Brain microvascular endothelial cell (primary cell): ENCODE data around the gene RRAS.

Experiments used
- DNase-seq: peaks from one replicate; pipeline ENCODE4 v3.0.0-alpha.2; 2020
- H3K27ac ChIP-seq: fragments of 250-450 bp; sonication (Bioruptor Pico); 2 replicates; pipeline ENCODE4 v1.5.1; 2020; ENCODE audit warnings: mild to moderate bottlenecking, moderate library complexity
- H3K27me3 ChIP-seq: fragments of 250-450 bp; sonication (Bioruptor Pico); replicated peaks from 2 replicates; pipeline ENCODE4 v1.5.1; 2020; ENCODE audit warnings: mild to moderate bottlenecking
- H3K36me3 ChIP-seq: fragments of 250-450 bp; sonication (Bioruptor Pico); replicated peaks from 2 replicates; pipeline ENCODE4 v1.5.1; 2020; ENCODE audit warnings: mild to moderate bottlenecking
- H3K4me3 ChIP-seq: 2 replicates; pipeline ENCODE4 v1.5.1; 2011; ENCODE audit warnings: low read depth, mild to moderate bottlenecking, control low read depth, low read length, moderate library complexity
- in situ Hi-C: cut with HindIII; loops from 2 replicates; pipeline ENCODE4 v1.10.0; 2017; ENCODE audit warnings: low sequenced_read_pairs, low pct_ligation_motif_present
- TF ChIP-seq, protein P1 (sequence below): IDR thresholded peaks from 2 replicates; pipeline ENCODE4 v1.5.1; 2011; ENCODE audit warnings: low read depth, mild to moderate bottlenecking, moderate library complexity, low read length, control low read depth, inconsistent platforms; ENCODE audit errors: missing control alignments

The RRAS gene

DNA sequence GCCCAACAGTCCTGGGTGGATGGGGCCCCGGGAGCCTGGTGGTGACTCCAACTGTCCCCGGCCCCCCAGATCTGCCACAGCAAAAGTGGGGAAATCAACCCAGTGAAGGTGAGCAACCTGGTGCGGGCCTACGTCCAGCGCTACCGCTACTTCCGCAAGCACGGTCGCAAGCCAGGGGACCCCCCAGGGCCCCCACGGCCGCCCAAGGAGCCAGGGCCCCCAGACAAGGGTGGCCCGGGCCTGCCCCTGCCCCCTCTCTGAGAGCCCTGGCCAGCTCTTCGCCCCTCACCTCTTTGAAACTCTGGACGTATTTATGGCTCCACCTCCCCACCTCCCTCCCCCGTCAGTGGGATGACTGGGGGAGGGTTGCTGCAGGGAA is 18.2 kb upstream of the RRAS start:
- in situ Hi-C loops: no loop called here
- Histone ChIP-seq H3K27ac (no peak overlapping the region), H3K27me3 (no peaks in the 10 kb centered on the region), H3K4me3 (no peak overlapping the region), H3K36me3 (peaks cover 90% of the 10 kb centered on the region)
- no peak for DNase-seq
- TF ChIP-seq, protein P1, sequence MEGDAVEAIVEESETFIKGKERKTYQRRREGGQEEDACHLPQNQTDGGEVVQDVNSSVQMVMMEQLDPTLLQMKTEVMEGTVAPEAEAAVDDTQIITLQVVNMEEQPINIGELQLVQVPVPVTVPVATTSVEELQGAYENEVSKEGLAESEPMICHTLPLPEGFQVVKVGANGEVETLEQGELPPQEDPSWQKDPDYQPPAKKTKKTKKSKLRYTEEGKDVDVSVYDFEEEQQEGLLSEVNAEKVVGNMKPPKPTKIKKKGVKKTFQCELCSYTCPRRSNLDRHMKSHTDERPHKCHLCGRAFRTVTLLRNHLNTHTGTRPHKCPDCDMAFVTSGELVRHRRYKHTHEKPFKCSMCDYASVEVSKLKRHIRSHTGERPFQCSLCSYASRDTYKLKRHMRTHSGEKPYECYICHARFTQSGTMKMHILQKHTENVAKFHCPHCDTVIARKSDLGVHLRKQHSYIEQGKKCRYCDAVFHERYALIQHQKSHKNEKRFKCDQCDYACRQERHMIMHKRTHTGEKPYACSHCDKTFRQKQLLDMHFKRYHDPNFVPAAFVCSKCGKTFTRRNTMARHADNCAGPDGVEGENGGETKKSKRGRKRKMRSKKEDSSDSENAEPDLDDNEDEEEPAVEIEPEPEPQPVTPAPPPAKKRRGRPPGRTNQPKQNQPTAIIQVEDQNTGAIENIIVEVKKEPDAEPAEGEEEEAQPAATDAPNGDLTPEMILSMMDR: no peak

DNA sequence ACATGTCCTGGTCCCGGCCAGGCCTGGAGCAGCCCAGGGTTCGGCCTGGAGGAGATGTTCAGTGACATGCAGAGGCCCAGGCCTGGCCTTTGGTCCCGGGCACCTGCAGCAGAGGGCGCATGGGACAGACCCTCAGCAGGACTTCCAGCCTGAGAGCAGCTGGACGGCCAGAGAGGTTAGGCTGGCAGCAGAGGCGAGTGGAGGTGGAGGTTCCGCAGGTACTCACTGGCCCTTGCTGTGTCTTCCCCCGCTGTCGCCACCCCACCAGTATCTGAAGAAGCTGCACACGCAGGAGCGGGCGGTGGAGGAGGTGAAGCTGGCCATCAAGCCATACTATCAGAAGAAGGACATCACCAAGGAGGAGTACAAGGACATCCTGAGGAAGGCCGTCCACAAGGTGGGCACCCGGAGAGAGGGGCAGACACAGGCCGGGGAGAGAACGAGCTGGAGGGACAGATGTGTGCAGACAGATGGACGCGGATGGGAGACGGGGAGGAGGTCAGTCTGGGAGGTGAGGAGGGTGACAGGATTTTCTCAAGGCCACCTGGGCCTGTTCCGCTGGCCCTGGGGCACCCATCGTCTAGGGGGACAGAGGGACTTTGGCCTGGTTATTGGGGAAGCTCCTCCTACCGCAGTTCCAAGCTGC is 17.7 kb upstream of the RRAS start:
- TF ChIP-seq, protein P1: no peak
- H3K4me3 ChIP-seq: no peak overlapping the region
- H3K27me3 ChIP-seq: no peaks in the 10 kb centered on the region
- H3K27ac ChIP-seq: no peak overlapping the region
- peaks cover 89% of the 10 kb centered on the region for H3K36me3 ChIP-seq
- no peak for DNase-seq
- in situ Hi-C loops: no loop called here

DNA sequence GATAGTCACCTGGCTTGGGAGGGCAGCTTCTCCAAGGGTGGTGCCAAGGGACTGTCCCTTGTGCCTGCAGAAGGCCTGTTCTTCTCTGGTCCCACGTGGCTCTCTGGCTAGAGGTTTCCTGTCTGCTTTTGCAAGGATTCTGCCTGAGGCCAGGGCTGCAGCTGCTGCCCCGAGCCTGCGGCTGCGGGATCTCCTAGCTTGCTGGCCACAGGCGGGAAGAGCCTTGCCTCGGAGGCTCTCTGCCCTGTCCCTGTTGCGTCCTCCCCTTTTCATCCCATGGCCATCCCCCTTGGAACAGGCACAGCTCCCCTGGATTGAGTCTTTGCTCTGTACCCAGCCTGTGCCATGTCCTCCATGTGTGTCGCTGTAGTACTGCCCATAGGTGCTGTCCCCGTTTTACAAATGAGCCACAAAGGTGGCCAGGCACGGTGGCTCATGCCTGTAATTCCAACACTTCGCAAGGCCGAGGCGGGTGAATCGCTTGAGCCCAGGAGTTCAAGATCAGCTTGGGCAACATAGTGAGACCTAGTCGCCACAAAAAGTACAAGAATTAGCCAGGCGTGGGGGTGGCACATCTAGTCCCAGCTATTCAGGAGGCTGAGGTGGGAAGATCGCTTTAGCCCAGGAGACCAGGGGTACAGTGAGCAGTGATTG is 16.6 kb upstream of the RRAS start:
- TF ChIP-seq, protein P1: no peak

DNA sequence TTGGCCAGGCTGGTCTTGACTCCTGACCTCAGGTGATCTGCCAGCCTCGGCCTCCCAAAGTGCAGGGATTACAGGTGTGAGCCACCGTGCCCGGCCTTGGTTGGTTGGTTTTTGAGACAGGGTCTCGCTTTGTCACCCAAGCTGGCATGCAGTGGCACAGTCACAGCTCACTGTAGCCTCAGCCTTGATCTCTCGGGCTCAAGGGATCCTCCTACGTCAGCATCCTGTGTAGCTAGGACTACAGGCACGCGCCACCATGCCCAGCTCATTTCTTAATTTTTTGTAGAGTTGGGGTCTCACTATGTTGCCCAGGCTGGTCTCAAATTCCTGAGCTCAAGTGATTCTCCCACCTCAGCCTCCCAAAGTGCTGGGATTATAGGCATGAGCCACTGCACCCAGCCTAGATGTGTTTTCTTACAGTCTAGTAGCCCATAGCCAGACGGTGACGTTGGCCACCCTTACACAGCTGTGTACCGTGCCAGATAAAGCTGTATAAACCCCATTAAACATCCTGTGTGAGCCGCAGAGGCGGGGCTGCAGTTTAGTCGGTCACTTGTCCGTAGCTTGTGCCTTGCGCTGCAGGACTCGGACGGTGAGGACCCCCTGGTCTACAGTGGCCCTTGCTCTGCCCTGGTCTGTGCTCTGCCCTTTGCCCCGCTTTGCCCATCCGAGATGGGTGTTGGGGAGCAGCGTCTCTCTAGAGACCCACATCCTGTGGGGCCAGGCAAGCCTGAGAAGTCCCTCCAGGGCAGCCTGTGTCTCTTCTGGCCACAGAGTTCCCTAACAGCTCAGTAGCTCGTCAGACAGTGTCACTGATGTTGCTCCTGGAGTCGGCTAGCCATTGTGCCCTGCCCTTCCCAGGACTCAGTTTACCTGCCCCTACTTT is 15.9 kb upstream of the RRAS start:
- no peak overlapping the region for H3K4me3 ChIP-seq
- no peaks in the 10 kb centered on the region for H3K27me3 ChIP-seq
- peaks cover 85% of the 10 kb centered on the region for H3K36me3 ChIP-seq
- DNase-seq: no peak
- H3K27ac ChIP-seq: no peak overlapping the region
- in situ Hi-C loops: no loop called here
- TF ChIP-seq, protein P1: no peak

More for the DNA sequence above, 16.6 kb upstream of the RRAS start:
- DNase-seq: no peak
- in situ Hi-C loops: no loop called here
- Histone ChIP-seq H3K4me3 (no peak overlapping the region), H3K27me3 (no peaks in the 10 kb centered on the region), H3K36me3 (peaks cover 84% of the 10 kb centered on the region), H3K27ac (no peak overlapping the region)

DNA sequence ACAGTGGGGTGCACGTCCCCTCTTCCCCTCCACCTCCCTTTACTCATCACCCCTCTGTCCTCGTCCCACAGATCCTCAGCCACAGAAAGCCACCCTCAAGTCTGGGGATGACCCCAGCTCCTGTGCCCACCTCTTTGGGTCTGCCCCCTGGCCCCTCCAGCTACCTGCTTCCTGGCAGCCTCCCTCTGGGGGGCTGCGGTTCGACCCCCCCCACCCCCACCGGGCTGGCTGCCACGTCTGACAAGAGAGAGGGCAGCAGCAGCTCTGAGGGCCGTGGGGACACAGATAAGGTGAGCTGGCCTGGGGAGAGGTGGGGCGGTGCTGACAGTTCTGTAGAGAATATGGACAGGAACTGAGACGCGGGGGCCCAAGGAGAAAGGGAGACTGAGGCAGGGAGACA is 14.6 kb upstream of the RRAS start:
- H3K27me3 ChIP-seq: no peaks in the 10 kb centered on the region
- no peak overlapping the region for H3K27ac ChIP-seq
- no peak for DNase-seq
- in situ Hi-C loops: no loop called here
- no peak overlapping the region for H3K4me3 ChIP-seq
- TF ChIP-seq, protein P1: no peak
- H3K36me3 ChIP-seq: peaks cover 82% of the 10 kb centered on the region
